ENCODE data around the gene GPR176.

GRCh38 chr15:39922462-39923092 is 2.5 kb upstream of the GPR176 start:
- no peak for TF ChIP-seq CTCF (conservative IDR thresholded peaks at IDR 0.05; ENCODE audit: low read length)
- TF ChIP-seq EZH2phosphoT487 (IDR thresholded peaks at IDR 0.05; ENCODE audit: borderline replicate concordance, low read depth, low read length): no peak

All from OCI-LY7 (cell line).